H9 (cell line): Measurements from ENCODE around the gene DLL4. TPM values are rescaled to one million over a fixed set of nuclear protein-coding genes. Genes with fewer than 3 reads are reported as not detected.

Experiments
- DNase-seq: peaks from one replicate; pipeline ENCODE4 v3.0.0-alpha.2; 2017
- H2AFZ ChIP-seq: one replicate; pipeline ENCODE4 v1.6.1; 2013; ENCODE audit warnings: mild to moderate bottlenecking, low read length, control low read depth, moderate library complexity
- H2AK5ac ChIP-seq: 2 replicates; pipeline ENCODE4 v1.6.1; 2013; ENCODE audit warnings: low read length, control low read depth, mixed read lengths; ENCODE audit not compliant: insufficient read length
- H2BK120ac ChIP-seq: one replicate; pipeline ENCODE4 v1.6.1; 2013; ENCODE audit warnings: low read depth, mild to moderate bottlenecking, low read length, control low read depth, inconsistent platforms; ENCODE audit not compliant: poor library complexity, severe bottlenecking
- H2BK12ac ChIP-seq: 2 replicates; pipeline ENCODE4 v1.6.1; 2013; ENCODE audit warnings: low read length, control low read depth, mixed read lengths, low read depth; ENCODE audit not compliant: insufficient read length
- H2BK15ac ChIP-seq: 2 replicates; pipeline ENCODE4 v1.6.1; 2013; ENCODE audit warnings: low read depth, low read length, control low read depth
- H2BK20ac ChIP-seq: one replicate; pipeline ENCODE4 v1.6.1; 2013; ENCODE audit warnings: low read depth, mild to moderate bottlenecking, low read length, control low read depth, inconsistent platforms; ENCODE audit not compliant: poor library complexity, severe bottlenecking
- H2BK5ac ChIP-seq: 2 replicates; pipeline ENCODE4 v1.6.1; 2013; ENCODE audit warnings: low read length, control low read depth, mixed read lengths; ENCODE audit not compliant: insufficient read length
- H3K14ac ChIP-seq: 2 replicates; pipeline ENCODE4 v1.6.1; 2013; ENCODE audit warnings: low read length, control low read depth; ENCODE audit not compliant: insufficient read depth
- H3K18ac ChIP-seq: 2 replicates; pipeline ENCODE4 v1.6.1; 2013; ENCODE audit warnings: low read depth, mild to moderate bottlenecking, mixed read lengths, low read length, control low read depth; ENCODE audit not compliant: insufficient read length
- H3K23ac ChIP-seq: 2 replicates; pipeline ENCODE4 v1.6.1; 2013; ENCODE audit warnings: low read length, control low read depth, mixed read lengths, low read depth; ENCODE audit not compliant: insufficient read length
- H3K23me2 ChIP-seq: 2 replicates; pipeline ENCODE4 v1.6.1; 2013; ENCODE audit warnings: low read depth, mild to moderate bottlenecking, mixed read lengths, low read length, control low read depth; ENCODE audit not compliant: insufficient read length, poor library complexity, severe bottlenecking
- H3K27ac ChIP-seq: 2 replicates; pipeline ENCODE4 v1.5.1; 2013; ENCODE audit warnings: low read length, control low read depth, mixed read lengths, low read depth; ENCODE audit not compliant: insufficient read length
- H3K27me3 ChIP-seq: 2 replicates; pipeline ENCODE4 v1.6.1; 2013; ENCODE audit warnings: low read length, control low read depth, inconsistent platforms; ENCODE audit not compliant: insufficient read depth
- H3K4ac ChIP-seq: 2 replicates; pipeline ENCODE4 v1.6.1; 2013; ENCODE audit warnings: low read depth, mild to moderate bottlenecking, control low read depth, inconsistent platforms, low read length, moderate library complexity
- H3K4me1 ChIP-seq: 2 replicates; pipeline ENCODE4 v1.6.1; 2013; ENCODE audit warnings: low read length, control low read depth, inconsistent platforms; ENCODE audit not compliant: insufficient read depth
- H3K4me2 ChIP-seq: 2 replicates; pipeline ENCODE4 v1.6.1; 2013; ENCODE audit warnings: low read length, control low read depth, mixed read lengths; ENCODE audit not compliant: insufficient read length, insufficient read depth
- H3K56ac ChIP-seq: 2 replicates; pipeline ENCODE4 v1.6.1; 2013; ENCODE audit warnings: low read depth, mild to moderate bottlenecking, mixed read lengths, low read length, control low read depth; ENCODE audit not compliant: insufficient read length
- H3K79me1 ChIP-seq: 2 replicates; pipeline ENCODE4 v1.6.1; 2013; ENCODE audit warnings: low read depth, mild to moderate bottlenecking, moderate library complexity, low read length, control low read depth, inconsistent platforms; ENCODE audit not compliant: insufficient read depth, poor library complexity, severe bottlenecking
- H3K79me2 ChIP-seq: 2 replicates; pipeline ENCODE4 v1.6.1; 2013; ENCODE audit warnings: low read length, control low read depth, inconsistent platforms; ENCODE audit not compliant: insufficient read depth
- H3K9ac ChIP-seq: 2 replicates; pipeline ENCODE4 v1.6.1; 2013; ENCODE audit warnings: low read length, control low read depth, mixed read lengths; ENCODE audit not compliant: insufficient read length; ENCODE audit errors: extremely low read depth
- H3K9me3 ChIP-seq: one replicate; pipeline ENCODE4 v1.6.1; 2013; ENCODE audit warnings: low read depth, low read length, inconsistent platforms; ENCODE audit not compliant: control insufficient read depth
- H3T11ph ChIP-seq: one replicate; pipeline ENCODE4 v1.6.1; 2013; ENCODE audit warnings: mild to moderate bottlenecking, low read length, control low read depth, inconsistent platforms
- H4K20me1 ChIP-seq: one replicate; pipeline ENCODE4 v1.6.1; 2013; ENCODE audit not compliant: control insufficient read depth, insufficient read length, insufficient read depth
- H4K5ac ChIP-seq: 2 replicates; pipeline ENCODE4 v1.6.1; 2013; ENCODE audit warnings: low read depth, mild to moderate bottlenecking, mixed read lengths, low read length, control low read depth; ENCODE audit not compliant: insufficient read length
- H4K8ac ChIP-seq: replicated peaks from 2 replicates; pipeline ENCODE4 v1.6.1; 2013; ENCODE audit warnings: low read length, control low read depth, mixed read lengths, low read depth; ENCODE audit not compliant: insufficient read length
- H4K91ac ChIP-seq: 2 replicates; pipeline ENCODE4 v1.6.1; 2013; ENCODE audit warnings: low read depth, mild to moderate bottlenecking, moderate library complexity, mixed read lengths, low read length, control low read depth; ENCODE audit not compliant: insufficient read length
- H3K27ac Mint-ChIP-seq, 3 experiments: 2 replicates in 2 of 3; 3 replicates in 1 of 3; pipeline ENCODE4 v1.8.0; 2020 to 2021; ENCODE audit warnings: mixed read lengths in 3 of 3, mild to moderate bottlenecking in 1 of 3, moderate library complexity in 1 of 3
- H3K27me3 Mint-ChIP-seq: 2 replicates; pipeline ENCODE4 v1.8.0; 2021; ENCODE audit warnings: low read depth, mild to moderate bottlenecking, moderate library complexity, mixed read lengths
- H3K36me3 Mint-ChIP-seq, 3 experiments: 2 replicates in 2 of 3; 3 replicates in 1 of 3; pipeline ENCODE4 v1.8.0; 2020 to 2021; ENCODE audit warnings: low read depth in 3 of 3, mixed read lengths in 3 of 3; ENCODE audit not compliant: insufficient read depth in 1 of 3
- H3K4me1 Mint-ChIP-seq, 2 experiments: 2 replicates each; pipeline ENCODE4 v1.8.0; 2020; ENCODE audit warnings: mixed read lengths in 2 of 2
- H3K4me3 Mint-ChIP-seq, 2 experiments: 2 replicates in 1 of 2; 3 replicates in 1 of 2; pipeline ENCODE4 v1.8.0; 2020 to 2021; ENCODE audit warnings: mild to moderate bottlenecking in 2 of 2, mixed read lengths in 2 of 2, moderate library complexity in 1 of 2
- H3K9me3 Mint-ChIP-seq, 2 experiments: 2 replicates in 1 of 2; 3 replicates in 1 of 2; pipeline ENCODE4 v1.8.0; 2020; ENCODE audit warnings: mild to moderate bottlenecking in 2 of 2, mixed read lengths in 2 of 2, moderate library complexity in 1 of 2
- CTCF ChIP-seq: fragments of 200-600 bp; sonication (generic); conservative IDR thresholded peaks from 3 replicates; pipeline ENCODE4 v1.8.0; 2021; ENCODE audit warnings: antibody characterized with exemption, mild to moderate bottlenecking
- WGBS: extraction: QIAGEN DNeasy Blood & Tissue Kit; methylation state at CpG from one replicate; pipeline ENCODE4 v1.1.7; 2013; ENCODE audit warnings: missing lambda C conversion rate, low lambda C conversion rate, mixed read lengths; ENCODE audit not compliant: insufficient read length; ENCODE audit errors: extremely low coverage; 5-methylcytosine and 5-hydroxymethylcytosine counted together
- total RNA-seq: library from RNA; stranded (reverse); gene quantifications from 2 replicates; pipeline ENCODE4 v1.2.1, GENCODE V29; 2021

Gene DLL4
- total RNA-seq, 1 experiment from 2014 or later = 0.28 TPM

- Histone ChIP-seq H4K8ac (no peak overlapping the region), H3K4ac (no peak overlapping the region), H2BK12ac (no peak overlapping the region), H3T11ph (no peak overlapping the region), H2BK120ac (no peak overlapping the region), H3K23ac (no peak overlapping the region), H2BK20ac (no peak overlapping the region), H3K27ac (no peak overlapping the region), H4K91ac (no peak overlapping the region), H3K79me2 (no peaks in the 10 kb centered on the region), H3K56ac (no peak overlapping the region), H3K9me3 (no peaks in the 10 kb centered on the region), H3K14ac (no peak overlapping the region), H3K9ac (no peak overlapping the region), H2AK5ac (no peak overlapping the region), H3K23me2 (peaks cover 34% of the 10 kb centered on the region), H4K5ac (no peak overlapping the region), H2BK5ac (no peak overlapping the region), H3K79me1 (no peaks in the 10 kb centered on the region), H2BK15ac (no peak overlapping the region), H4K20me1 (no peaks in the 10 kb centered on the region), H2AFZ (no peak overlapping the region), H3K4me2 (peak overlapping the region; percentile 68), H3K4me1 (peaks cover 3% of the 10 kb centered on the region; the same call in 1 of the 2 replicates), H3K27me3 (peaks cover 43% of the 10 kb centered on the region), H3K18ac (no peak overlapping the region)
- peak; percentile 88 for DNase-seq
- Mint-ChIP-seq H3K27me3 (peaks cover 98% of the 10 kb centered on the region), H3K27ac (no peak overlapping the region; a peak in 1 of 7 replicates), H3K4me1 (peaks cover 29 to 39% of the 10 kb centered on the region in 2 experiments), H3K9me3 (peaks cover 0 to 3% of the 10 kb centered on the region in 2 experiments; a peak in 3 of 5 replicates), H3K4me3 (peak overlapping the region; percentile 58 to 87), H3K36me3 (no peaks in the 10 kb centered on the region; a peak in 1 of 7 replicates)
- WGBS = no CpG with 5 or more reads among the region's 46 CpGs
- TF ChIP-seq CTCF = peak; percentile 63
Observed at GRCh38 chr15:40930430-40931299, 1.5 kb downstream of the DLL4 start.
